ENCODE measurements around the gene TEX51. TPM values are rescaled to one million over a fixed set of nuclear protein-coding genes. Genes with fewer than 3 reads are reported as not detected.

TEX51 gene
- total and polyA plus RNA-seq, 2 of the 4 experiments (the other 2 are of a cell fraction) = not detected

- WGBS, 2 experiments (ENCODE audit: extremely low coverage in 2 of 2, insufficient read length in 1 of 2) = no CpG with 5 or more reads among the region's 12 CpGs
- no peak overlapping the region for H3K4me2 ChIP-seq (ENCODE audit: low read depth, low read length)
- CTCF ChIA-PET = no interaction called here
These were observed 9.0 kb downstream of the TEX51 start for GRCh38 chr2:126907671-126908070.

More at GRCh38 chr2:126907671-126908070, 9.0 kb downstream of the TEX51 start:
- no peak for TF ChIP-seq USF2 (IDR thresholded peaks at IDR 0.05; ENCODE audit: low read depth, low read length)
- TF ChIP-seq, protein P1, sequence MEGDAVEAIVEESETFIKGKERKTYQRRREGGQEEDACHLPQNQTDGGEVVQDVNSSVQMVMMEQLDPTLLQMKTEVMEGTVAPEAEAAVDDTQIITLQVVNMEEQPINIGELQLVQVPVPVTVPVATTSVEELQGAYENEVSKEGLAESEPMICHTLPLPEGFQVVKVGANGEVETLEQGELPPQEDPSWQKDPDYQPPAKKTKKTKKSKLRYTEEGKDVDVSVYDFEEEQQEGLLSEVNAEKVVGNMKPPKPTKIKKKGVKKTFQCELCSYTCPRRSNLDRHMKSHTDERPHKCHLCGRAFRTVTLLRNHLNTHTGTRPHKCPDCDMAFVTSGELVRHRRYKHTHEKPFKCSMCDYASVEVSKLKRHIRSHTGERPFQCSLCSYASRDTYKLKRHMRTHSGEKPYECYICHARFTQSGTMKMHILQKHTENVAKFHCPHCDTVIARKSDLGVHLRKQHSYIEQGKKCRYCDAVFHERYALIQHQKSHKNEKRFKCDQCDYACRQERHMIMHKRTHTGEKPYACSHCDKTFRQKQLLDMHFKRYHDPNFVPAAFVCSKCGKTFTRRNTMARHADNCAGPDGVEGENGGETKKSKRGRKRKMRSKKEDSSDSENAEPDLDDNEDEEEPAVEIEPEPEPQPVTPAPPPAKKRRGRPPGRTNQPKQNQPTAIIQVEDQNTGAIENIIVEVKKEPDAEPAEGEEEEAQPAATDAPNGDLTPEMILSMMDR (conservative IDR thresholded peaks at IDR 0.05; ENCODE audit: low read depth, low read length) = no peak
- TF ChIP-seq RCOR1 (IDR thresholded peaks at IDR 0.05; ENCODE audit: insufficient replicate concordance, low read length) = no peak
- TF ChIP-seq RFX5 (IDR thresholded peaks at IDR 0.05; ENCODE audit: low read depth, low read length) = no peak
- no peak for TF ChIP-seq RAD21 (IDR thresholded peaks at IDR 0.05; ENCODE audit: low read length)
- TF ChIP-seq NFE2L2 (IDR thresholded peaks at IDR 0.05; ENCODE audit: low read depth, low read length) = no peak
- no peak for TF ChIP-seq CHD1 (IDR thresholded peaks at IDR 0.05; ENCODE audit: low read depth, low read length)
- TF ChIP-seq CEBPB (IDR thresholded peaks at IDR 0.05; ENCODE audit: low read depth, low read length) = no peak
- no peak for TF ChIP-seq BHLHE40 (IDR thresholded peaks at IDR 0.05; ENCODE audit: low read depth, low read length)
- no peak for TF ChIP-seq MXI1 (IDR thresholded peaks at IDR 0.05; ENCODE audit: borderline replicate concordance, low read depth, low read length)
- TF ChIP-seq FOS (IDR thresholded peaks at IDR 0.05; ENCODE audit: low read depth, low read length) = no peak
- TF ChIP-seq, protein P2, sequence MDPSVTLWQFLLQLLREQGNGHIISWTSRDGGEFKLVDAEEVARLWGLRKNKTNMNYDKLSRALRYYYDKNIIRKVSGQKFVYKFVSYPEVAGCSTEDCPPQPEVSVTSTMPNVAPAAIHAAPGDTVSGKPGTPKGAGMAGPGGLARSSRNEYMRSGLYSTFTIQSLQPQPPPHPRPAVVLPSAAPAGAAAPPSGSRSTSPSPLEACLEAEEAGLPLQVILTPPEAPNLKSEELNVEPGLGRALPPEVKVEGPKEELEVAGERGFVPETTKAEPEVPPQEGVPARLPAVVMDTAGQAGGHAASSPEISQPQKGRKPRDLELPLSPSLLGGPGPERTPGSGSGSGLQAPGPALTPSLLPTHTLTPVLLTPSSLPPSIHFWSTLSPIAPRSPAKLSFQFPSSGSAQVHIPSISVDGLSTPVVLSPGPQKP (IDR thresholded peaks at IDR 0.05; ENCODE audit: borderline replicate concordance, low read depth, low read length) = no peak
- TF ChIP-seq SMC3 (IDR thresholded peaks at IDR 0.05; ENCODE audit: low read depth, low read length) = no peak
- ATAC-seq (ENCODE audit: low read depth) (no peak), DNase-seq (no peak)
- Histone ChIP-seq H2AK9ac (replicated peaks; ENCODE audit: low read depth, low read length, poor library complexity) (no peak overlapping the region), H4K20me1 (ENCODE audit: insufficient read depth, low read length) (no peaks in the 10 kb centered on the region), H2BK15ac (ENCODE audit: low read depth, low read length) (no peak overlapping the region), H3K27ac (ENCODE audit: insufficient read depth, low read length) (no peak overlapping the region), H3K9ac (ENCODE audit: low read depth, low read length) (no peak overlapping the region), H2AFZ (replicated peaks; ENCODE audit: low read length, poor library complexity) (no peak overlapping the region), H3K23ac (ENCODE audit: low read depth, low read length) (no peak overlapping the region), H3K18ac (ENCODE audit: low read depth, low read length) (no peak overlapping the region), H2AK5ac (ENCODE audit: low read depth, low read length) (no peak overlapping the region), H4K8ac (ENCODE audit: low read depth in 2 of 2, low read length in 2 of 2) (no peak overlapping the region), H4K5ac (ENCODE audit: low read depth, low read length) (no peak overlapping the region), H3K9me1 (ENCODE audit: insufficient read depth, low read length) (no peaks in the 10 kb centered on the region), H3K79me1 (ENCODE audit: low read depth in 1 of 2, low read length in 2 of 2) (no peaks in the 10 kb centered on the region), H3K56ac (ENCODE audit: extremely low read depth, insufficient read depth, low read length) (no peak overlapping the region), H2BK120ac (ENCODE audit: low read depth, low read length) (no peak overlapping the region), H4K91ac (ENCODE audit: insufficient read depth, low read depth, low read length) (no peak overlapping the region), H2BK20ac (ENCODE audit: low read depth, low read length) (no peak overlapping the region), H2BK5ac (ENCODE audit: low read depth, low read length, poor library complexity, severe bottlenecking) (no peak overlapping the region), H3K4me3 (ENCODE audit: insufficient read depth, low read depth, low read length) (no peak overlapping the region), H3K4ac (ENCODE audit: low read depth, low read length) (no peak overlapping the region), H3K9me3 (ENCODE audit: control insufficient read depth, insufficient read depth, low read length) (no peaks in the 10 kb centered on the region), H3K36me3 (ENCODE audit: control insufficient read depth, insufficient read depth, low read length) (no peaks in the 10 kb centered on the region), H3K14ac (replicated peaks; ENCODE audit: low read depth, low read length) (no peak overlapping the region), H3K4me1 (ENCODE audit: control insufficient read depth, insufficient read depth, low read length) (no peaks in the 10 kb centered on the region), H3K27me3 (ENCODE audit: control insufficient read depth, insufficient read depth, low read length) (peaks cover 11% of the 10 kb centered on the region; the same call in 1 of the 2 replicates)
- BruUV-seq (replicated peaks) = no TSS peak
- POLR2A ChIA-PET (ENCODE audit: unreplicated experiment) = no interaction called here
- intact Hi-C loops (cut with micrococcal nuclease) = no loop called here
- in situ Hi-C loops (cut with MboI; ENCODE audit: low sequenced_read_pairs) = no loop called here
- dilution Hi-C loops (cut with HindIII; ENCODE audit: low sequenced_read_pairs, unreplicated experiment) = no loop called here

All from IMR-90 (cell line).